SK-N-SH (cell line): ENCODE measurements around the gene PDZD2.

Experiments
- CTCF ChIP-seq: fragments of 200-600 bp; sonication (generic); IDR thresholded peaks from 2 replicates; pipeline ENCODE4 v1.6.1; 2017; ENCODE audit warnings: antibody characterized with exemption, mild to moderate bottlenecking, moderate library complexity
- FOXM1 ChIP-seq: IDR thresholded peaks from 2 replicates; pipeline ENCODE4 v1.4.0; 2012; ENCODE audit warnings: low read depth, mild to moderate bottlenecking
- NRF1 ChIP-seq: IDR thresholded peaks from 2 replicates; pipeline ENCODE4 v1.6.1; 2012; ENCODE audit warnings: low read depth, mild to moderate bottlenecking, low read length
- RXRA ChIP-seq: IDR thresholded peaks from 2 replicates; pipeline ENCODE4 v1.4.0; 2012; ENCODE audit warnings: low read depth, mild to moderate bottlenecking, borderline replicate concordance
- TF ChIP-seq, protein P1 (sequence below): fragments of 150-350 bp; IDR thresholded peaks from 2 replicates; pipeline ENCODE4 v1.6.1; 2017; ENCODE audit warnings: antibody characterized with exemption, low read length, low read depth, borderline replicate concordance

- TF ChIP-seq CTCF, result no peak
- TF ChIP-seq RXRA, result no peak
- TF ChIP-seq, protein P1, sequence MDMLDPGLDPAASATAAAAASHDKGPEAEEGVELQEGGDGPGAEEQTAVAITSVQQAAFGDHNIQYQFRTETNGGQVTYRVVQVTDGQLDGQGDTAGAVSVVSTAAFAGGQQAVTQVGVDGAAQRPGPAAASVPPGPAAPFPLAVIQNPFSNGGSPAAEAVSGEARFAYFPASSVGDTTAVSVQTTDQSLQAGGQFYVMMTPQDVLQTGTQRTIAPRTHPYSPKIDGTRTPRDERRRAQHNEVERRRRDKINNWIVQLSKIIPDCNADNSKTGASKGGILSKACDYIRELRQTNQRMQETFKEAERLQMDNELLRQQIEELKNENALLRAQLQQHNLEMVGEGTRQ, result no peak
- TF ChIP-seq NRF1, result no peak
- TF ChIP-seq FOXM1, result no peak
Observed at GRCh38 chr5:31706186-31706585, 67.3 kb downstream of the PDZD2 start.
